Stimulated activated effector memory CD8-positive, alpha-beta T cell treated with anti-CD3 and anti-CD28 coated beads, Interleukin-12 subunit alpha, Interleukin-12 subunit beta, amount 100 ng/mL, for 72 hours (primary cell): Measurements from ENCODE around the gene SLC50A1.

Experiments
- ATAC-seq: fragments of 150-1000 bp; cut with Tn5 transposase; 2 replicates; pipeline ENCODE4 v1.10.0; 2021
- DNase-seq, 2 donors: peaks; one replicate each; pipeline ENCODE4 v3.0.0; 2021 to 2022; ENCODE audit warnings: low spot score in 2 of 2
- H3K27ac Mint-ChIP-seq: one replicate; pipeline ENCODE4 v1.8.0; 2022; ENCODE audit warnings: mild to moderate bottlenecking, mixed read lengths
- H3K36me3 Mint-ChIP-seq: one replicate; pipeline ENCODE4 v1.8.0; 2022; ENCODE audit warnings: mild to moderate bottlenecking, mixed read lengths
- H3K4me1 Mint-ChIP-seq: one replicate; pipeline ENCODE4 v1.8.0; 2022; ENCODE audit warnings: mixed read lengths
- H3K4me3 Mint-ChIP-seq: one replicate; pipeline ENCODE4 v1.8.0; 2022; ENCODE audit warnings: mild to moderate bottlenecking, mixed read lengths
- H3K9me3 Mint-ChIP-seq: one replicate; pipeline ENCODE4 v1.8.0; 2022; ENCODE audit warnings: mixed read lengths

Gene SLC50A1

DNA sequence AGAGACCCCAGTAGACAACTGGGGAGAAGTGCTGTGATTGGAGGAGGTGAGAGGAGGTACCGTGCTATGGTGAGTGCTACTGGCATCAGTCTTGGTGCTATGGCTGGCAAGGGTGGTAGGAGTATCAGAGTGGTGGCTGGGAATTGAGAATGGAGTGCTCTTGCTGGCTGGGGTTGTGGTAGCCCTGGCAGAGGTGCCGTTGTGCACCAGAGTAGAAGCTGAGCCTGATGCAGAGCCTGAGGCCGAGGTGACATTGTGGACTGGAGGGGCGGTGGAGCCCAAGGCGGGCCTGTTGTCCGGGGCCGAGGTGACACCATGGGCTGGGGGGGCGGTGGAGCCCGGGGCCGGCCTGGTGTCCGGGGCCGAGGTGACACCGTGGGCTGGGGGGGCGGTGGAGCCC, 52.6 kb downstream of the SLC50A1 start:
- H3K4me3 Mint-ChIP-seq = no peak overlapping the region
- ATAC-seq = no peak

More for the DNA sequence above, 52.6 kb downstream of the SLC50A1 start:
- peaks cover 27% of the 10 kb centered on the region for H3K36me3 Mint-ChIP-seq
- DNase-seq = no peak
- no peaks in the 10 kb centered on the region for H3K9me3 Mint-ChIP-seq
- H3K4me1 Mint-ChIP-seq = peaks cover 22% of the 10 kb centered on the region
- H3K27ac Mint-ChIP-seq = peak overlapping the region; percentile 79
